Measurements from ENCODE around the gene RSPO3. TPM values are rescaled to one million over a fixed set of nuclear protein-coding genes. Genes with fewer than 3 reads are reported as not detected.
A peak's percentile ranks its signal among the peaks of the same experiment; 100 is the strongest.

Gene RSPO3
- polyA plus RNA-seq, 2 of the 4 experiments (the other 2 are of a cell fraction) = 32.4 to 128 TPM

GRCh38 chr6:127192911-127193541 lies 74.6 kb downstream of the RSPO3 start:
- POLR2A ChIA-PET = no interaction called here
- ATAC-seq (no peak), FAIRE-seq (no peak), DNase-seq (ENCODE audit: low read depth in 1 of 2, low spot score in 1 of 2) (no peak)
- Histone ChIP-seq H3K4me1 (peaks cover 30% of the 10 kb centered on the region), H3K4me2 (no peak overlapping the region), H3K4me3 (no peak overlapping the region), H3K9me3 (no peaks in the 10 kb centered on the region), H3K27ac (0 out of 6 replicates have a peak overlapping the region, but pooled peaks of 1 of the 2 experiments have one; percentile 12)
- WGBS (ENCODE audit: missing lambda C conversion rate) = 82% methylated on average over 3 of the region's 3 CpGs
- TF ChIP-seq CEBPB (IDR thresholded peaks at IDR 0.05) (peak in 1 of 2 experiments; percentile 51; a peak in 2 of 4 replicates), MAFK (IDR thresholded peaks at IDR 0.05; ENCODE audit: partially characterized antibody) (no peak), PHF8 (IDR thresholded peaks at IDR 0.05; ENCODE audit: borderline replicate concordance, low read depth) (no peak), TP53 (CRISPR knock-in tag; IDR thresholded peaks at IDR 0.05) (no peak), MAX (IDR thresholded peaks at IDR 0.05) (no peak)
- CTCF ChIA-PET = no interaction called here

DNA sequence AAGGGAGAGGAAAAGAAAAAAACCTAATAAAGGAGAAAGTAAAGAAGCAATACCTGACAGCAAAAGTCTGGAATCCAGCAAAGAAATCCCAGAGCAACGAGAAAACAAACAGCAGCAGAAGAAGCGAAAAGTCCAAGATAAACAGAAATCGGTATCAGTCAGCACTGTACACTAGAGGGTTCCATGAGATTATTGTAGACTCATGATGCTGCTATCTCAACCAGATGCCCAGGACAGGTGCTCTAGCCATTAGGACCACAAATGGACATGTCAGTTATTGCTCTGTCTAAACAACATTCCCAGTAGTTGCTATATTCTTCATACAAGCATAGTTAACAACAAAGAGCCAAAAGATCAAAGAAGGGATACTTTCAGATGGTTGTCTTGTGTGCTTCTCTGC lies 77.4 kb downstream of the RSPO3 start:
- Histone ChIP-seq H3K4me3 (no peak overlapping the region), H3K9me3 (no peaks in the 10 kb centered on the region), H3K27ac (no peak overlapping the region), H3K4me2 (no peak overlapping the region), H3K4me1 (peaks cover 20% of the 10 kb centered on the region)
- FAIRE-seq (no peak), ATAC-seq (no peak), DNase-seq (ENCODE audit: low read depth in 1 of 2, low spot score in 1 of 2) (no peak)
- CTCF ChIA-PET = no interaction called here
- TF ChIP-seq RNF2 (IDR thresholded peaks at IDR 0.05; ENCODE audit: borderline replicate concordance, low read depth) (no peak), HDAC2 (IDR thresholded peaks at IDR 0.05) (no peak), MAX (IDR thresholded peaks at IDR 0.05) (no peak)
- POLR2A ChIA-PET = no interaction called here
- 69% methylated on average over 3 of the region's 3 CpGs for WGBS (ENCODE audit: missing lambda C conversion rate)

GRCh38 chr6:127198549-127198948 lies 80.1 kb downstream of the RSPO3 start:
- Histone ChIP-seq H3K4me3 (no peak overlapping the region), H3K4me2 (no peak overlapping the region), H3K4me1 (no peaks in the 10 kb centered on the region), H3K9me3 (no peaks in the 10 kb centered on the region), H3K27ac (no peak overlapping the region)
- TF ChIP-seq HOXA7 (CRISPR knock-in tag; IDR thresholded peaks at IDR 0.05) = no peak
- TF ChIP-seq EP300 (IDR thresholded peaks at IDR 0.05) = no peak
- no peak for TF ChIP-seq HEYL (CRISPR knock-in tag; IDR thresholded peaks at IDR 0.05)
- TF ChIP-seq, protein P1, sequence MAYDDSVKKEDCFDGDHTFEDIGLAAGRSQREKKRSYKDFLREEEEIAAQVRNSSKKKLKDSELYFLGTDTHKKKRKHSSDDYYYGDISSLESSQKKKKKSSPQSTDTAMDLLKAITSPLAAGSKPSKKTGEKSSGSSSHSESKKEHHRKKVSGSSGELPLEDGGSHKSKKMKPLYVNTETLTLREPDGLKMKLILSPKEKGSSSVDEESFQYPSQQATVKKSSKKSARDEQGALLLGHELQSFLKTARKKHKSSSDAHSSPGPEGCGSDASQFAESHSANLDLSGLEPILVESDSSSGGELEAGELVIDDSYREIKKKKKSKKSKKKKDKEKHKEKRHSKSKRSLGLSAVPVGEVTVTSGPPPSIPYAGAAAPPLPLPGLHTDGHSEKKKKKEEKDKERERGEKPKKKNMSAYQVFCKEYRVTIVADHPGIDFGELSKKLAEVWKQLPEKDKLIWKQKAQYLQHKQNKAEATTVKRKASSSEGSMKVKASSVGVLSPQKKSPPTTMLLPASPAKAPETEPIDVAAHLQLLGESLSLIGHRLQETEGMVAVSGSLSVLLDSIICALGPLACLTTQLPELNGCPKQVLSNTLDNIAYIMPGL (CRISPR knock-in tag; IDR thresholded peaks at IDR 0.05; ENCODE audit: borderline replicate concordance) = no peak
- no peak for TF ChIP-seq JUNB (IDR thresholded peaks at IDR 0.05)
- TF ChIP-seq PHF8 (IDR thresholded peaks at IDR 0.05; ENCODE audit: borderline replicate concordance, low read depth) = no peak
- no peak for TF ChIP-seq BHLHE40 (IDR thresholded peaks at IDR 0.05; ENCODE audit: low read depth, low read length)
- no peak for TF ChIP-seq RNF2 (IDR thresholded peaks at IDR 0.05; ENCODE audit: borderline replicate concordance, low read depth)
- TF ChIP-seq ZC3H11A (IDR thresholded peaks at IDR 0.05) = no peak
- no peak for TF ChIP-seq CBX8 (IDR thresholded peaks at IDR 0.05)
- no peak for TF ChIP-seq RFX5 (IDR thresholded peaks at IDR 0.05)
- no peak for TF ChIP-seq PBX3 (IDR thresholded peaks at IDR 0.05)
- no peak for TF ChIP-seq TFCP2L1 (CRISPR knock-in tag; IDR thresholded peaks at IDR 0.05)
- TF ChIP-seq BCL3 (IDR thresholded peaks at IDR 0.05) = no peak
- FAIRE-seq (no peak), ATAC-seq (no peak), DNase-seq (ENCODE audit: low read depth in 1 of 2, low spot score in 1 of 2) (no peak)
- POLR2A ChIA-PET = no interaction called here
- 89% methylated on average over 5 of the region's 5 CpGs for WGBS (ENCODE audit: missing lambda C conversion rate)
- CTCF ChIA-PET = interaction anchor here (1.1 kb wide), 1 partner anchor 8 kb away, joined by 3 read pairs; no protein-coding TSS in a partner anchor
